ENCODE data around the gene LRCOL1.

The LRCOL1 gene

GRCh38 chr12:132558861-132559623, 51.3 kb downstream of the LRCOL1 start:
- TF ChIP-seq JUND (IDR thresholded peaks at IDR 0.05; ENCODE audit: low read depth): no peak
- no peak for DNase-seq (ENCODE audit: low read depth in 1 of 2, low spot score in 1 of 2)
- in situ Hi-C loops (cut with HindIII; ENCODE audit: low pct_unique_long_range_greater_than_20kb, low sequenced_read_pairs): no loop called here

GRCh38 chr12:132558042-132558856, 52.1 kb downstream of the LRCOL1 start:
- in situ Hi-C loops (cut with HindIII; ENCODE audit: low pct_unique_long_range_greater_than_20kb, low sequenced_read_pairs): no loop called here
- no peak for DNase-seq (ENCODE audit: low read depth in 1 of 2, low spot score in 1 of 2)
- TF ChIP-seq JUND (IDR thresholded peaks at IDR 0.05; ENCODE audit: low read depth): no peak

DNA sequence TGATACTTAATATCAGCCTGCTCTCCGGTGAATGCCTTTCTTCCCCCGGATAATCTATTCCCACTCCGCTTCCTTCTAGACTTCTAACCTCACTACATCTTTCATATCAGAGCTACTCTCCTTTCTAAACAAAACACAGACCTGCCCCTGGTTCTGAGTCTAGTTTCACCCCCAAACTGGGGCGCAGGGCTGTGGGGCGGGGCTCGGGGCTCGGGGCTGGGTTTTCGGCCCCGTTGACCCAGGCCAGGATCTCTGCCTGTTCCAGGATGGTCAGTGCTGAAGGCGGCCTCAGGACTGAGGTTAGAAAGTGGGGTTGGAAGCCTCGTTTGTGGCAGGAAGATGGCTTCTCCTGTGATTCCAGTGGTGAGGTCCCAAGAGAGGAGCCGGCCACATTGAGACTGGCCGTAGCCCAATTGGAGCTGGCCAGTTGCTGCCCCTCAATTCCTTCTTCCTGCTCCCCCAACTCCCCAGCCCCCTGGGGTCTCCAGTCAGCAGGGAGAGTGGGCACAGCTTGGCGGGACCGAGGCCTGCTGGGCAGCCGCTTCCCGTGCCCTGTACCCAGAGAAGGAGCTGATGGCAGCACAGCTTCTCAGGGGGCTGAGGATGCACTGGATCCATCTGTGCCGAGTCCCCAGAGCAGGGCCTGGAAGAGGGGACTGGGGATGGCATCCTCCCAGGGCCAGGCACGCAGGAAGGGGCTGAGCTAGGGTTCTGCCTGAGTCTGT, 52.9 kb downstream of the LRCOL1 start:
- in situ Hi-C loops (cut with HindIII; ENCODE audit: low pct_unique_long_range_greater_than_20kb, low sequenced_read_pairs): no loop called here
- no peak for TF ChIP-seq JUND (IDR thresholded peaks at IDR 0.05; ENCODE audit: low read depth)
- no peak for DNase-seq (ENCODE audit: low read depth in 1 of 2, low spot score in 1 of 2)

DNA sequence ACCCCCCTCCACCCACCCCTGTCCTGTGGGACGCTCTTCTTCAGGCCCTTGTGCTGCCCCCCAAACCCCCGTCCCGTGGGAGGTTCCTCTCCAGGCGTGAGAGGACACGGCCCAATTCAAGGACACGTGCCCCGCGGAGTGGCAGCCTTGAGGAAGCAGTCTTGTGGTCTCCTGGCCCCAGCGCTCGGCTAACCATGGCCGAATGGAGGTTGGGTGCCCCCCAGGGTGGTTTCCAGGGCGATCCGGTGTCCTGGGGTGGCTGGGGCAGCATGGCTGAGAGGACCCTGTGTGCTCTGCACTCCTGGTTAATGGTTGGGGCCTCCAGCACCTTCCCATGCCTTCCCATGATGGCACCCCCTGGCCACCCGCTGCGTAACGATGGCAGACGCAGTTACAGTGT, 53.6 kb downstream of the LRCOL1 start:
- TF ChIP-seq JUND (IDR thresholded peaks at IDR 0.05; ENCODE audit: low read depth): no peak
- in situ Hi-C loops (cut with HindIII; ENCODE audit: low pct_unique_long_range_greater_than_20kb, low sequenced_read_pairs): no loop called here
- DNase-seq (ENCODE audit: low read depth in 1 of 2, low spot score in 1 of 2): no peak

DNA sequence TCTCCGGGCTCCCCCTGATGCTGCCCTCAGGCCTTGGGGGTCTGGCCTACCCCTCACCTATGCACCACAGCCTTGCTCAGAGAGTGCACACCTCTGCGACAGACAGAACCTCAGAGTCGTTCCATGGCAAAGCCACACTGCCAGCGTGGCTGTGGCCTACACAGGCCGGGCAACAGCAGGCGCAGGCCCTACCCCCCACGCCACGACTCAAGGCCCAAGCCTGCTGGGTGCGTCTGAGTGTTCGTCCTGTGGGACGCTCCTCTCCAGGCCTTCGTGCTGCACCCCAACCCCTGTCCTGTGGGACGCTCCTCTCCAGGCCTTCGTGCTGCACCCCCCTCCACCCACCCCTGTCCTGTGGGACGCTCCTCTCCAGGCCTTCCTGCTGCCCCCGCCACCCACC, 54.2 kb downstream of the LRCOL1 start:
- TF ChIP-seq JUND (IDR thresholded peaks at IDR 0.05; ENCODE audit: low read depth): no peak
- DNase-seq (ENCODE audit: low read depth in 1 of 2, low spot score in 1 of 2): no peak
- in situ Hi-C loops (cut with HindIII; ENCODE audit: low pct_unique_long_range_greater_than_20kb, low sequenced_read_pairs): no loop called here

GRCh38 chr12:132555686-132556085, 54.7 kb downstream of the LRCOL1 start:
- TF ChIP-seq JUND (IDR thresholded peaks at IDR 0.05; ENCODE audit: low read depth): no peak
- no peak for DNase-seq (ENCODE audit: low read depth in 1 of 2, low spot score in 1 of 2)
- in situ Hi-C loops (cut with HindIII; ENCODE audit: low pct_unique_long_range_greater_than_20kb, low sequenced_read_pairs): no loop called here

DNA sequence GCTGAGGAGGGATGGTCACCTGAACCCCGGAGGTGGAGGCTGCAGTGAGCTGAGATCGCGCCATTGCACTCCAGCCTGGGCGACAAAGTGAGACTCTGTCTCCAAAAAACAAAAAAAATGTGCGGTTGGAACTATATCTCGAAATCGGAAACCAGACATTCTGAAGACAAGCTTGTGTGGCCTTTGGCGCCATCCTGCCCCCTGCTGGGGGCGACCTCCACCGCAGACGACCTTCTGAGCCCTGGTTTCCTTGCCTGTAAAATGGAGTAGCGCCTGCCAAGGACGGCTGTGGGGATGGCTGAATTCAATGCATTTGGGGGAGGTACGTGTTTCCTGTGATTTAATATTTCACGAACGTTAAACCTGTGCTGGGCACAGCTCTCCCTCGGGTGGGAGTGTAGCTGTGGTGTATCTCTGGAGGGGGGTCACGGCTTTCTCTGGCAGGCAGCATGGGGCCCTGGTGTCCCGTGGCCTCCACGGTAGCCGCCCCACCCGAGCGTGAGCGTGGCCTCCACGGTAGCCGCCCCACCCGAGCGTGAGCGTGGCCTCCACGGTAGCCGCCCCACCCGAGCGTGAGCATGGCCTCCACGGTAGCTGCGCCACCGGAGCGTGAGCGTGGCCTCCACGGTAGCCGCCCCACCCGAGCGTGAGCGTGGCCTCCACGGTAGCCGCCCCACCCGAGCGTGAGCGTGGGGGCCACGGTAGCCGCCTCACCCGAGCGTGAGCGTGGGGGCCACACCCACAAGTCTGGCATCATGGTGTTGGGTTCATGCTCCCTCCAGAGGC, 55.3 kb downstream of the LRCOL1 start:
- in situ Hi-C loops (cut with HindIII; ENCODE audit: low pct_unique_long_range_greater_than_20kb, low sequenced_read_pairs): no loop called here

More for the DNA sequence above, 55.3 kb downstream of the LRCOL1 start:
- no peak for TF ChIP-seq JUND (IDR thresholded peaks at IDR 0.05; ENCODE audit: low read depth)
- DNase-seq (ENCODE audit: low read depth in 1 of 2, low spot score in 1 of 2): peak in 1 of 2 experiments; percentile 33
